ENCODE data around the gene ZNF396.

DNA sequence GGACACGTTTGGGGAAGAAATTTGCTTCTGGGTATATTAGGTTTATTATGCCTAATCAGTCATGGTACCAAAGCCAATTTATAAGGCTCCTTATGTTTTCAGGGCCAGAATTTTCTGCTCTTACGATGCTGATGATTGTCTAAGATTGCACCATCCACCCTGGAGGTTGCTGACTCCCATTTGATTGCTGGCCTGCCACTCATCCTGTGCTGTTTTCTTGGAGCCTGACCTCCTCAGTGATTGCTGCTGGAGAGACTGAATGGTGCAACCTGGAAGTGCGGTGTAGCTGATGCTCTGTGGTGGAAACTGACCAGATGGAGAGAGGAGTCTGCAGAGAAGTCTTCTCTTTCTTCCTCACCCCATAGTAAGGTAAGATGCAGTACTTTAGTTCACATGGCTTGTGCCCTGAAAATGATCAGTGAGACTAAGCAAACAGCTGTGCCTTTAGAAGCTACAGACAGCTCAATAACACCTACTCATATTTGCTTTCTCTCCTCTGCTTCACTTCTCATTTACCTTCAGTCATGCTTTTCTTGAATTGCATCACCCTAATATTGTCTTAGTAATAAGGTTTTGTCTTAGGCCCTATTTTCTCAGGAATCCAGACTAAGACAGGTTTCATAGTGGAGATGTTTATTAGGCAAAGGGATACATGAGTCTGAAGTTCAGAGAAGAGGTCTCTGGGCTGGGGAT, 50.3 kb downstream of the ZNF396 start:
- TF ChIP-seq, protein P1, sequence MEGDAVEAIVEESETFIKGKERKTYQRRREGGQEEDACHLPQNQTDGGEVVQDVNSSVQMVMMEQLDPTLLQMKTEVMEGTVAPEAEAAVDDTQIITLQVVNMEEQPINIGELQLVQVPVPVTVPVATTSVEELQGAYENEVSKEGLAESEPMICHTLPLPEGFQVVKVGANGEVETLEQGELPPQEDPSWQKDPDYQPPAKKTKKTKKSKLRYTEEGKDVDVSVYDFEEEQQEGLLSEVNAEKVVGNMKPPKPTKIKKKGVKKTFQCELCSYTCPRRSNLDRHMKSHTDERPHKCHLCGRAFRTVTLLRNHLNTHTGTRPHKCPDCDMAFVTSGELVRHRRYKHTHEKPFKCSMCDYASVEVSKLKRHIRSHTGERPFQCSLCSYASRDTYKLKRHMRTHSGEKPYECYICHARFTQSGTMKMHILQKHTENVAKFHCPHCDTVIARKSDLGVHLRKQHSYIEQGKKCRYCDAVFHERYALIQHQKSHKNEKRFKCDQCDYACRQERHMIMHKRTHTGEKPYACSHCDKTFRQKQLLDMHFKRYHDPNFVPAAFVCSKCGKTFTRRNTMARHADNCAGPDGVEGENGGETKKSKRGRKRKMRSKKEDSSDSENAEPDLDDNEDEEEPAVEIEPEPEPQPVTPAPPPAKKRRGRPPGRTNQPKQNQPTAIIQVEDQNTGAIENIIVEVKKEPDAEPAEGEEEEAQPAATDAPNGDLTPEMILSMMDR (IDR thresholded peaks at IDR 0.05; ENCODE audit: low read depth, low read length), result no peak
- TF ChIP-seq MAX (IDR thresholded peaks at IDR 0.05; ENCODE audit: low read depth, low read length), result no peak
- TF ChIP-seq MYC (IDR thresholded peaks at IDR 0.05; ENCODE audit: low read depth, low read length), result no peak
- TF ChIP-seq POLR2A (IDR thresholded peaks at IDR 0.05; ENCODE audit: extremely low read depth, insufficient read length), result no peak

Data from NB4 (cell line).